Cardiac fibroblast (primary cell): ENCODE results near the gene ULK4.

Source experiments
- DNase-seq, 2 donors: peaks; one replicate each; pipeline versions ENCODE4 v3.0.0 to v3.0.0-alpha.2; 2010; ENCODE audit warnings: low read depth in 2 of 2
- H3K4me3 ChIP-seq, 2 donors: replicated peaks in 1 of 2; 1 replicate in 1 of 2; 2 replicates in 1 of 2; pipeline ENCODE4 v1.5.1; 2011; ENCODE audit warnings: low read depth in 2 of 2, low read length in 2 of 2, mild to moderate bottlenecking in 2 of 2, moderate library complexity in 1 of 2
- CTCF ChIP-seq: IDR thresholded peaks from one replicate; pipeline ENCODE4 v1.5.1; 2011; ENCODE audit warnings: low read depth, mild to moderate bottlenecking, low read length, inconsistent platforms

ULK4 gene

GRCh38 chr3:41370307-41370706, 591.6 kb downstream of the ULK4 start:
- DNase-seq: no peak
- no peak for TF ChIP-seq CTCF
- no peak overlapping the region for H3K4me3 ChIP-seq

DNA sequence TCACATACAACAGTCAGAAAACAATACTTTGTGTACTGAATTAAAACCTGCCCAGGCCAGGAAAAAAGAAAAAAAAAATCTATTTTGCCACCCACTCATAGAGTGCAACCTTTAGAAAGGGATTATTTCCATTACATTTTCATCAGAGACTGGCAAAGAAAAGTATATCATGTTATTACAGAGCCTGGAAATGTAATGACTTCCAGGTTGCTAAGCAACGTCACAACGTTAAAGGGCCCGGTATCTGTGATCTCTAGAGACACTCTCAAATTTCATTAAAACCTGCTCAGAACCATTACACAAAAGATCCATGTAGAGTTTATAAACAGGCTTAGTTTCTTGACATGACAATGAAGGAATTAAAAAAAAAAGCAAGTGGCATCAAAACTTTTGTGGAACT, 592.1 kb downstream of the ULK4 start:
- no peak for TF ChIP-seq CTCF
- DNase-seq: peak in 1 of 2 donors; percentile 14
- no peak overlapping the region for H3K4me3 ChIP-seq

- no peak for TF ChIP-seq CTCF
- no peak for DNase-seq
These were observed 595.9 kb downstream of the ULK4 start for GRCh38 chr3:41365973-41366372.

DNA sequence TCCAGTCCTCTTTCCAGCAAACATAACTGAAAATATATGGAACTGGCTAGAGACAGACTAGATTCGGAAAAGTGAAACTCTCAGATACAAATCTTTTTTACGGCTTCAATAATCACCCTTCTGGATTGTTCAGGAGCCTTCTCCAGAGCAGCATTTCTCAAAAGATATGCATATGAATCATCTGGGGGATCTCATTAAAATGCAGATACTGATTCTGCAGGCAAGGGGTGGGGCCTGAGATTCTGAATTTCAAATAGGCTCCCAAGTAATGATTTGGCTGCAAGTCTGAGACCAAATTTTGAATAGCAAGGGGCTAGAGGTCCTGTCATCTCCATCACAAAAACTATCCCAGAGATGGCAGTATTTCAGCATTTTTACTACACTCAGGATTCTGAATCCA, 597.2 kb downstream of the ULK4 start:
- no peak for DNase-seq
- H3K4me3 ChIP-seq: no peak overlapping the region
- no peak for TF ChIP-seq CTCF

More at GRCh38 chr3:41365973-41366372, 595.9 kb downstream of the ULK4 start:
- no peak overlapping the region for H3K4me3 ChIP-seq

- no peak for DNase-seq
- H3K4me3 ChIP-seq: no peak overlapping the region
- no peak for TF ChIP-seq CTCF
These were observed 597.9 kb downstream of the ULK4 start for GRCh38 chr3:41363830-41364523.

GRCh38 chr3:41362638-41363559, 599.0 kb downstream of the ULK4 start:
- no peak overlapping the region for H3K4me3 ChIP-seq
- TF ChIP-seq CTCF: no peak
- DNase-seq: peak; percentile 21 to 25
